Measurements from ENCODE around the gene RP2. TPM values are rescaled to one million over a fixed set of nuclear protein-coding genes. Genes with fewer than 3 reads are reported as not detected.

RP2 gene
- total and polyA plus RNA-seq, 9 of the 15 experiments (the other 6 are each of a cell fraction or from before 2014, with no cell fraction given): 2.0 to 6.9 (median 3.5) TPM

DNA sequence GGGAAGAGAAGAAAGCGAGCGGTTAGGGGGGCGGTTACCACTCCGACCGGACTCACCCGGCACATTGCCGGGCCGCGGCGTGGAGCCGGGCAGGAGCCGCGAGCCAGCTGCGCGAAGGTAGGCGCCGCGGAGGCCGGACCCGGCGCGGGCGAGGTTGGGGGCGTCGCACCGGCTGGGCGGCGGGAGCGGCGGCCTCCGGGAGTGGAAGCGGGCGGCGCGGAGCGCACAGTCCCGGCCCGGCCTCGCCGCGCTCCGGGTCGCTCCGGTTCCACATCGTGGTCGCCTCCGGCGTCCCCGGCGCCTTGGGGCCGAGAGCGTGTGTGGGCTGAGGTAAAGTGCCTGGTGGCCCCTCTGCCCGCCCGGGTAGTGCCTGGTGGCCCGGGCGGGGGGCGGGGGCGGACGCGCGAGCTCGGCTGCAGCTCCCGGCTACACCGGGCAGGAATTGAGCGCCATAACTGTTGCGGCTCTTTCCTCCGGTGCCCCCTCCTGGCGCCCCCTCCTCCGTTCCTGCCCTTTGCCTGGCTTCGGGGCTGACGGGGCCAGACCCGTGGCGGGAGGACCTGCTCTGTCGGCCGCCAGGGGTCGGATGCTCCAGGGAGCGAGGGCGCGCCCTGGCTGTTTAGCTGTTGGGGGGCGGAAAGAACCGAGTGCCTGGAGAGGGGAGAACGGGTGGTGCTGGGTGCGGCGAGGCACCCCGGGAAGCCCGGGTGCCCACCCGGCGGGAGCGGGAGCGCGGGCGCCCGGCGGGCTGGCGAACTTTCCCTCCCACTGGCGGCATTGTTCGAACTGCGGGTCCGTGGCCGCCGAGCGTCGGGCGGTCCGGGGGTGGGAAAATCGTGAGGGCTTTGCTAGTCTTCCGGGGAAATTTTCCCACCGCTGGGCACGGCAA is 76.0 kb downstream of the RP2 start (continued):
- TF ChIP-seq ZBTB7A (IDR thresholded peaks at IDR 0.05; ENCODE audit: borderline replicate concordance, control insufficient read depth, low read depth, low read length) (peak; percentile 43; the same call in 1 of the 2 replicates), RBBP5 (IDR thresholded peaks at IDR 0.05; ENCODE audit: borderline replicate concordance, insufficient read depth, low read length, poor library complexity, severe bottlenecking) (peak; percentile 35), SIRT6 (IDR thresholded peaks at IDR 0.05; ENCODE audit: low read depth, low read length) (no peak), ZKSCAN8 (CRISPR knock-in tag; IDR thresholded peaks at IDR 0.05) (no peak), EHMT2 (IDR thresholded peaks at IDR 0.05) (no peak), HCFC1 (IDR thresholded peaks at IDR 0.05; ENCODE audit: low read depth, low read length) (no peak), CBX8 (IDR thresholded peaks at IDR 0.05; ENCODE audit: borderline replicate concordance, extremely low read depth, low read depth, low read length, poor library complexity, severe bottlenecking) (no peak), SOX6 (IDR thresholded peaks at IDR 0.05) (no peak), POLR2AphosphoS2 (IDR thresholded peaks at IDR 0.05; ENCODE audit: low read length) (no peak)
- TF ChIP-seq, protein P1, sequence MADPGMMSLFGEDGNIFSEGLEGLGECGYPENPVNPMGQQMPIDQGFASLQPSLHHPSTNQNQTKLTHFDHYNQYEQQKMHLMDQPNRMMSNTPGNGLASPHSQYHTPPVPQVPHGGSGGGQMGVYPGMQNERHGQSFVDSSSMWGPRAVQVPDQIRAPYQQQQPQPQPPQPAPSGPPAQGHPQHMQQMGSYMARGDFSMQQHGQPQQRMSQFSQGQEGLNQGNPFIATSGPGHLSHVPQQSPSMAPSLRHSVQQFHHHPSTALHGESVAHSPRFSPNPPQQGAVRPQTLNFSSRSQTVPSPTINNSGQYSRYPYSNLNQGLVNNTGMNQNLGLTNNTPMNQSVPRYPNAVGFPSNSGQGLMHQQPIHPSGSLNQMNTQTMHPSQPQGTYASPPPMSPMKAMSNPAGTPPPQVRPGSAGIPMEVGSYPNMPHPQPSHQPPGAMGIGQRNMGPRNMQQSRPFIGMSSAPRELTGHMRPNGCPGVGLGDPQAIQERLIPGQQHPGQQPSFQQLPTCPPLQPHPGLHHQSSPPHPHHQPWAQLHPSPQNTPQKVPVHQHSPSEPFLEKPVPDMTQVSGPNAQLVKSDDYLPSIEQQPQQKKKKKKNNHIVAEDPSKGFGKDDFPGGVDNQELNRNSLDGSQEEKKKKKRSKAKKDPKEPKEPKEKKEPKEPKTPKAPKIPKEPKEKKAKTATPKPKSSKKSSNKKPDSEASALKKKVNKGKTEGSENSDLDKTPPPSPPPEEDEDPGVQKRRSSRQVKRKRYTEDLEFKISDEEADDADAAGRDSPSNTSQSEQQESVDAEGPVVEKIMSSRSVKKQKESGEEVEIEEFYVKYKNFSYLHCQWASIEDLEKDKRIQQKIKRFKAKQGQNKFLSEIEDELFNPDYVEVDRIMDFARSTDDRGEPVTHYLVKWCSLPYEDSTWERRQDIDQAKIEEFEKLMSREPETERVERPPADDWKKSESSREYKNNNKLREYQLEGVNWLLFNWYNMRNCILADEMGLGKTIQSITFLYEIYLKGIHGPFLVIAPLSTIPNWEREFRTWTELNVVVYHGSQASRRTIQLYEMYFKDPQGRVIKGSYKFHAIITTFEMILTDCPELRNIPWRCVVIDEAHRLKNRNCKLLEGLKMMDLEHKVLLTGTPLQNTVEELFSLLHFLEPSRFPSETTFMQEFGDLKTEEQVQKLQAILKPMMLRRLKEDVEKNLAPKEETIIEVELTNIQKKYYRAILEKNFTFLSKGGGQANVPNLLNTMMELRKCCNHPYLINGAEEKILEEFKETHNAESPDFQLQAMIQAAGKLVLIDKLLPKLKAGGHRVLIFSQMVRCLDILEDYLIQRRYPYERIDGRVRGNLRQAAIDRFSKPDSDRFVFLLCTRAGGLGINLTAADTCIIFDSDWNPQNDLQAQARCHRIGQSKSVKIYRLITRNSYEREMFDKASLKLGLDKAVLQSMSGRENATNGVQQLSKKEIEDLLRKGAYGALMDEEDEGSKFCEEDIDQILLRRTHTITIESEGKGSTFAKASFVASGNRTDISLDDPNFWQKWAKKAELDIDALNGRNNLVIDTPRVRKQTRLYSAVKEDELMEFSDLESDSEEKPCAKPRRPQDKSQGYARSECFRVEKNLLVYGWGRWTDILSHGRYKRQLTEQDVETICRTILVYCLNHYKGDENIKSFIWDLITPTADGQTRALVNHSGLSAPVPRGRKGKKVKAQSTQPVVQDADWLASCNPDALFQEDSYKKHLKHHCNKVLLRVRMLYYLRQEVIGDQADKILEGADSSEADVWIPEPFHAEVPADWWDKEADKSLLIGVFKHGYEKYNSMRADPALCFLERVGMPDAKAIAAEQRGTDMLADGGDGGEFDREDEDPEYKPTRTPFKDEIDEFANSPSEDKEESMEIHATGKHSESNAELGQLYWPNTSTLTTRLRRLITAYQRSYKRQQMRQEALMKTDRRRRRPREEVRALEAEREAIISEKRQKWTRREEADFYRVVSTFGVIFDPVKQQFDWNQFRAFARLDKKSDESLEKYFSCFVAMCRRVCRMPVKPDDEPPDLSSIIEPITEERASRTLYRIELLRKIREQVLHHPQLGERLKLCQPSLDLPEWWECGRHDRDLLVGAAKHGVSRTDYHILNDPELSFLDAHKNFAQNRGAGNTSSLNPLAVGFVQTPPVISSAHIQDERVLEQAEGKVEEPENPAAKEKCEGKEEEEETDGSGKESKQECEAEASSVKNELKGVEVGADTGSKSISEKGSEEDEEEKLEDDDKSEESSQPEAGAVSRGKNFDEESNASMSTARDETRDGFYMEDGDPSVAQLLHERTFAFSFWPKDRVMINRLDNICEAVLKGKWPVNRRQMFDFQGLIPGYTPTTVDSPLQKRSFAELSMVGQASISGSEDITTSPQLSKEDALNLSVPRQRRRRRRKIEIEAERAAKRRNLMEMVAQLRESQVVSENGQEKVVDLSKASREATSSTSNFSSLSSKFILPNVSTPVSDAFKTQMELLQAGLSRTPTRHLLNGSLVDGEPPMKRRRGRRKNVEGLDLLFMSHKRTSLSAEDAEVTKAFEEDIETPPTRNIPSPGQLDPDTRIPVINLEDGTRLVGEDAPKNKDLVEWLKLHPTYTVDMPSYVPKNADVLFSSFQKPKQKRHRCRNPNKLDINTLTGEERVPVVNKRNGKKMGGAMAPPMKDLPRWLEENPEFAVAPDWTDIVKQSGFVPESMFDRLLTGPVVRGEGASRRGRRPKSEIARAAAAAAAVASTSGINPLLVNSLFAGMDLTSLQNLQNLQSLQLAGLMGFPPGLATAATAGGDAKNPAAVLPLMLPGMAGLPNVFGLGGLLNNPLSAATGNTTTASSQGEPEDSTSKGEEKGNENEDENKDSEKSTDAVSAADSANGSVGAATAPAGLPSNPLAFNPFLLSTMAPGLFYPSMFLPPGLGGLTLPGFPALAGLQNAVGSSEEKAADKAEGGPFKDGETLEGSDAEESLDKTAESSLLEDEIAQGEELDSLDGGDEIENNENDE (IDR thresholded peaks at IDR 0.05; ENCODE audit: low read depth, low read length): no peak
- TF ChIP-seq, protein P2, sequence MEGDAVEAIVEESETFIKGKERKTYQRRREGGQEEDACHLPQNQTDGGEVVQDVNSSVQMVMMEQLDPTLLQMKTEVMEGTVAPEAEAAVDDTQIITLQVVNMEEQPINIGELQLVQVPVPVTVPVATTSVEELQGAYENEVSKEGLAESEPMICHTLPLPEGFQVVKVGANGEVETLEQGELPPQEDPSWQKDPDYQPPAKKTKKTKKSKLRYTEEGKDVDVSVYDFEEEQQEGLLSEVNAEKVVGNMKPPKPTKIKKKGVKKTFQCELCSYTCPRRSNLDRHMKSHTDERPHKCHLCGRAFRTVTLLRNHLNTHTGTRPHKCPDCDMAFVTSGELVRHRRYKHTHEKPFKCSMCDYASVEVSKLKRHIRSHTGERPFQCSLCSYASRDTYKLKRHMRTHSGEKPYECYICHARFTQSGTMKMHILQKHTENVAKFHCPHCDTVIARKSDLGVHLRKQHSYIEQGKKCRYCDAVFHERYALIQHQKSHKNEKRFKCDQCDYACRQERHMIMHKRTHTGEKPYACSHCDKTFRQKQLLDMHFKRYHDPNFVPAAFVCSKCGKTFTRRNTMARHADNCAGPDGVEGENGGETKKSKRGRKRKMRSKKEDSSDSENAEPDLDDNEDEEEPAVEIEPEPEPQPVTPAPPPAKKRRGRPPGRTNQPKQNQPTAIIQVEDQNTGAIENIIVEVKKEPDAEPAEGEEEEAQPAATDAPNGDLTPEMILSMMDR (IDR thresholded peaks at IDR 0.05 in 2 of 3, conservative IDR thresholded peaks at IDR 0.05 in 1 of 3; ENCODE audit: insufficient read depth in 2 of 3, low read depth in 1 of 3, low read length in 3 of 3): peak; percentile 39 to 56 (median 50); a peak in 5 of 6 replicates

Data from K562 (cell line).